A673 (cell line): ENCODE results near the gene TP53I11.

Source experiments
- EZH2 ChIP-seq: fragments of 200-600 bp; sonication (generic); IDR thresholded peaks from 2 replicates; pipeline ENCODE4 v1.6.1; 2017; ENCODE audit warnings: borderline replicate concordance, low read depth, mild to moderate bottlenecking, mixed read lengths, antibody characterized with exemption, low read length; ENCODE audit not compliant: poor library complexity, severe bottlenecking
- TF ChIP-seq, protein P1 (sequence below): fragments of 300-800, 200-600 bp; sonication (generic); conservative IDR thresholded peaks from 2 replicates; pipeline ENCODE4 v1.5.1; 2017; ENCODE audit warnings: low read depth, mild to moderate bottlenecking, antibody characterized with exemption, low read length, moderate library complexity, mixed read lengths

DNA sequence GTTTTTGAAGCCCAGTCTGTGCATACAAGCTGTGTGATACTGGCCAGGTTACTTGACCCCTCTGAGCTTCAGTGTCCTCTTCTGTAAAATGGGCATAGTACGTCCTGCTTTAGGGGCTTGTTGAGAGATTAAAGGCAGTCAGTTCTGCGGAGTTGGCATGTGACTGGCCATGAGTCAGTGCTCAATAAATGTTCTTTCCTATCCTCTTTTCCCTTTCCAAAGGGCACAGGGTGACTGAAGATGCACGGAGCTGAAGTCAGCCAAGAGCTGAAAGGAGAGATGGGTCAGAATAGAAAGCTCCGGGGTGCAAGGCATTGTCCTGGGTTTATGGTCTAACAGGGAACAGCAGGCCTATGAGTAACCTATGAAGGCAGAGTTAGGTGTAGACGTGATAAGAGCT lies 48.9 kb downstream of the TP53I11 start:
- TF ChIP-seq, protein P1, sequence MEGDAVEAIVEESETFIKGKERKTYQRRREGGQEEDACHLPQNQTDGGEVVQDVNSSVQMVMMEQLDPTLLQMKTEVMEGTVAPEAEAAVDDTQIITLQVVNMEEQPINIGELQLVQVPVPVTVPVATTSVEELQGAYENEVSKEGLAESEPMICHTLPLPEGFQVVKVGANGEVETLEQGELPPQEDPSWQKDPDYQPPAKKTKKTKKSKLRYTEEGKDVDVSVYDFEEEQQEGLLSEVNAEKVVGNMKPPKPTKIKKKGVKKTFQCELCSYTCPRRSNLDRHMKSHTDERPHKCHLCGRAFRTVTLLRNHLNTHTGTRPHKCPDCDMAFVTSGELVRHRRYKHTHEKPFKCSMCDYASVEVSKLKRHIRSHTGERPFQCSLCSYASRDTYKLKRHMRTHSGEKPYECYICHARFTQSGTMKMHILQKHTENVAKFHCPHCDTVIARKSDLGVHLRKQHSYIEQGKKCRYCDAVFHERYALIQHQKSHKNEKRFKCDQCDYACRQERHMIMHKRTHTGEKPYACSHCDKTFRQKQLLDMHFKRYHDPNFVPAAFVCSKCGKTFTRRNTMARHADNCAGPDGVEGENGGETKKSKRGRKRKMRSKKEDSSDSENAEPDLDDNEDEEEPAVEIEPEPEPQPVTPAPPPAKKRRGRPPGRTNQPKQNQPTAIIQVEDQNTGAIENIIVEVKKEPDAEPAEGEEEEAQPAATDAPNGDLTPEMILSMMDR, result no peak
- no peak for TF ChIP-seq EZH2
